ENCODE data around the gene GTF3C5. TPM values are rescaled to one million over a fixed set of nuclear protein-coding genes. Genes with fewer than 3 reads are reported as not detected.

GTF3C5 gene
- total RNA-seq, 1 donor from 2014 or later = 95.2 TPM

DNA sequence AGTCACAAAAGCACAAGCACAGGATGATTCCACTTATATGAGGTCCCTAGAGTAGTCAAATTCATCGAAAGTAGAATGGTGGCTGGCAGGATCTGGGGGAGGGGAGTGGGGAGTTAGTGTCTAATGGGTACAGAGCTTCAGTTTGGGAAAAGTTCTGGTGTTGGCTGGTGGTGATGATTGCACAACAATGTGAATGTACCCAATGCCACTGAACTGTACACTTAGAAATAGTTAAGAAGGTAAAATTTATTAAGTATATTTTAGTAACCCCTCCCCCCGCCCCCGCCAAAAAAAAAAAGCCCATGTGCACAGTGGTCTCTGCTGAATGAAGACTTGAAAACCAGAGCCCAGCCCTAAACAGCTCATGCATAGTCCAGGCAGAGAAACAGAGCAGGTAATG is 24.8 kb upstream of the GTF3C5 start:
- Mint-ChIP-seq H3K4me3 (ENCODE audit: unreplicated experiment) (no peak overlapping the region), H3K27me3 (ENCODE audit: unreplicated experiment) (peaks cover 14% of the 10 kb centered on the region), H3K27ac (ENCODE audit: unreplicated experiment) (no peak overlapping the region), H3K36me3 (ENCODE audit: unreplicated experiment) (no peaks in the 10 kb centered on the region), H3K9me3 (ENCODE audit: unreplicated experiment) (peaks cover 4% of the 10 kb centered on the region), H3K4me1 (ENCODE audit: low read depth, unreplicated experiment) (peaks cover 3% of the 10 kb centered on the region)
- no peak for DNase-seq
- TF ChIP-seq, protein P1, sequence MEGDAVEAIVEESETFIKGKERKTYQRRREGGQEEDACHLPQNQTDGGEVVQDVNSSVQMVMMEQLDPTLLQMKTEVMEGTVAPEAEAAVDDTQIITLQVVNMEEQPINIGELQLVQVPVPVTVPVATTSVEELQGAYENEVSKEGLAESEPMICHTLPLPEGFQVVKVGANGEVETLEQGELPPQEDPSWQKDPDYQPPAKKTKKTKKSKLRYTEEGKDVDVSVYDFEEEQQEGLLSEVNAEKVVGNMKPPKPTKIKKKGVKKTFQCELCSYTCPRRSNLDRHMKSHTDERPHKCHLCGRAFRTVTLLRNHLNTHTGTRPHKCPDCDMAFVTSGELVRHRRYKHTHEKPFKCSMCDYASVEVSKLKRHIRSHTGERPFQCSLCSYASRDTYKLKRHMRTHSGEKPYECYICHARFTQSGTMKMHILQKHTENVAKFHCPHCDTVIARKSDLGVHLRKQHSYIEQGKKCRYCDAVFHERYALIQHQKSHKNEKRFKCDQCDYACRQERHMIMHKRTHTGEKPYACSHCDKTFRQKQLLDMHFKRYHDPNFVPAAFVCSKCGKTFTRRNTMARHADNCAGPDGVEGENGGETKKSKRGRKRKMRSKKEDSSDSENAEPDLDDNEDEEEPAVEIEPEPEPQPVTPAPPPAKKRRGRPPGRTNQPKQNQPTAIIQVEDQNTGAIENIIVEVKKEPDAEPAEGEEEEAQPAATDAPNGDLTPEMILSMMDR (IDR thresholded peaks at IDR 0.05; ENCODE audit: partially characterized antibody, unreplicated experiment) = no peak

DNA sequence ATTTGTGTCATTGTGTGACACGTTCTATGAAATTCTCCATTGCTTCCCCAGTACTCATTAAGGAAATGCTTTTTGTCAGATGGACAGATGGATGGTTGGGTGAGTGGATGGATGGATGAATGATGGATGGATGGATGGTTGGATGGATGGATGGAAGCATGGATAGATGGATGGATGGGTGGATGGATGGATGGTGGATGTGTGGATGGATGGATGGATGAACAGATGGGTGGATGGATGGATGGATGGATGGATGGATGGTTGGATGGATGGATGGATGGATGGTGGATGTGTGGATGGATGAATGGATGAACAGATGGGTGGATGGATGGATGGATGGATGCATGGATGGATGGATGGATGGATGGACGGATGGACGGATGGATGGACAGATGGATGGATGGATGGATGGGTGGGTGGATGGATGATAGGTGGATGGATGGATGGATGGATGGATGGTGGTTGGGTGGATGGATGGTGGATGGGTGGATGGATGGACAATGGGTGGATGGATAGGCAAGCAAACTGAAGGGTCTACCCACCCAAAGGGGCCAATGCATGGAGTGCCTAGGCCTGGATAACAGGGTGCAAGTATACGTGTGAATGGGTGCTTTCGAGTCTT is 24.0 kb upstream of the GTF3C5 start:
- Mint-ChIP-seq H3K4me3 (ENCODE audit: unreplicated experiment) (no peak overlapping the region), H3K27me3 (ENCODE audit: unreplicated experiment) (peaks cover 14% of the 10 kb centered on the region), H3K9me3 (ENCODE audit: unreplicated experiment) (peaks cover 4% of the 10 kb centered on the region), H3K36me3 (ENCODE audit: unreplicated experiment) (no peaks in the 10 kb centered on the region), H3K4me1 (ENCODE audit: low read depth, unreplicated experiment) (peaks cover 3% of the 10 kb centered on the region), H3K27ac (ENCODE audit: unreplicated experiment) (no peak overlapping the region)
- DNase-seq = no peak
- TF ChIP-seq, protein P1 (IDR thresholded peaks at IDR 0.05; ENCODE audit: partially characterized antibody, unreplicated experiment) = no peak

DNA sequence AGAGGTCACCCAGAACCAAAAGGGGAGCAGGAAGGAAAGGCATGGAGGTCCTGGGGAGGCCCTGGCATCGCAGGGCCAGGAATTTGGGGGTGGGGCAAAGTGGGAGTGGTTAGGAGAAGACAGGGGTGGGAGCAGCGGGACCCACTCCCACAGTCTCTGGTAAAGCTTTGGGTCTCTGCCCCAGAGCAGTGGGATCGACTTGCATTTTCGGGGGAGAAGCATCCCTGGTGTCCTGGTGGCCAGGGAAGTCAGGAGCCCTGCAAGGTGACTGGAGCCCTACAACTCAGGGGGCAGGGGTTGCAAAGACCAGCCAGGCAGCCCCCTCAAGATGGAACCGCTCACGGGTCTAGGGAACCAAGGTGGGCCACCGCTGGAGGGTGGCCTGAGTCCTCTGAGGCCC is 22.4 kb upstream of the GTF3C5 start:
- peaks cover 3% of the 10 kb centered on the region for H3K4me1 Mint-ChIP-seq (ENCODE audit: low read depth, unreplicated experiment)
- no peak for DNase-seq
- no peak overlapping the region for H3K4me3 Mint-ChIP-seq (ENCODE audit: unreplicated experiment)
- TF ChIP-seq, protein P1 (IDR thresholded peaks at IDR 0.05; ENCODE audit: partially characterized antibody, unreplicated experiment) = no peak
- H3K27me3 Mint-ChIP-seq (ENCODE audit: unreplicated experiment) = peaks cover 9% of the 10 kb centered on the region
- no peak overlapping the region for H3K27ac Mint-ChIP-seq (ENCODE audit: unreplicated experiment)
- H3K9me3 Mint-ChIP-seq (ENCODE audit: unreplicated experiment) = peaks cover 4% of the 10 kb centered on the region
- no peaks in the 10 kb centered on the region for H3K36me3 Mint-ChIP-seq (ENCODE audit: unreplicated experiment)

DNA sequence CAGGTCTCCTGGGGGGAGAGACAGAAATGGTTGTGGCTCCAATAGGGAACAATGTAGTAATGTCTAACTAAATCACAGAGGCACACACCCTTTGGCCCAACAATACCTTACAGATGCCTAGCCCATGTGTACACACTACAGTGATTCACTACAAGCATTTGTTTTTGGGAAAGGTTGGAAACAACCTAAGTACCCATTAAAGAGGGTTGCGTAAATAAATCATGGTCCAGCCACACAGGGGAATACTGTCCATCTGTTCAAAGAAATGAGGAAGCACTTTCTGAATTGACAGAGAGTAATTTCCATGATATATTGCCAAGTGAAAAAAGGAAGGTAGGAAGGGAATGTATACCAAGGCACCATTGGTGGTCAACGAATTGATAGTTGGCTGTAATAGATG is 22.0 kb upstream of the GTF3C5 start:
- peak overlapping the region; percentile 71 for H3K27ac Mint-ChIP-seq (ENCODE audit: unreplicated experiment)
- H3K36me3 Mint-ChIP-seq (ENCODE audit: unreplicated experiment) = no peaks in the 10 kb centered on the region
- H3K4me3 Mint-ChIP-seq (ENCODE audit: unreplicated experiment) = peak overlapping the region; percentile 47
- H3K9me3 Mint-ChIP-seq (ENCODE audit: unreplicated experiment) = peaks cover 4% of the 10 kb centered on the region
- DNase-seq = no peak
- H3K27me3 Mint-ChIP-seq (ENCODE audit: unreplicated experiment) = peaks cover 9% of the 10 kb centered on the region
- TF ChIP-seq, protein P1 (IDR thresholded peaks at IDR 0.05; ENCODE audit: partially characterized antibody, unreplicated experiment) = no peak
- H3K4me1 Mint-ChIP-seq (ENCODE audit: low read depth, unreplicated experiment) = peaks cover 3% of the 10 kb centered on the region

DNA sequence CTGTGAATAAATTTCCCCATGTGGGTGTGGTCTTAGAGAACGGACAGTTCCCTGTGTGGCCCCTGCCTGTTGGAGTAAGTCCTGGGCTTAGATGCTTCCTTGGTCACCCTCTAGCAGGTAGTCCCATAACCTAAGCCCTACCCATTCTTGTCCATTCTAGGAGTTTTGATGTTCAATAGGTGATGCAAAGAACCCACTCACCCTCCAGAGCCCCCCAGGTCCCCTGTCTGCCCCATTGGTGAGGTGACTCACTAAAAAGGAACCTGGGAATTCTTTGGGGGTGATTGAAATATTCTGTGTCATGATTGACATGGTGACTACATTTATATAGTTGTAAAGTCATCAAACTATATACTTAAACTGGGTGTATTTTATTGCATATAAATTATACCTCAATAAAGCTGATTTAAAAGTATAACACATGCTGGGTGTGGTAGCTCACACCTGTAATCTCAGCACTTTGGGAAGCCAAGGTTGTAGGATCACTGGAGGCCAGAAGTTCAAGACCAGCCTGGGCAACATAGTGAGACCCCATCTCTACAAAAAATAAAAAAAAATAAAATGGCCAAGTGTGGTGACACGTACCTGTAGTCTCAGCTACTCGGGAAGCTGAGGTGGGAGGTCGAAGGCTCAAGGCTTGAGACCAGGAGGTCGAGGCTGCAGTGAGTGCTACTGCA is 20.8 kb upstream of the GTF3C5 start:
- peaks cover 4% of the 10 kb centered on the region for H3K9me3 Mint-ChIP-seq (ENCODE audit: unreplicated experiment)
- peak overlapping the region; percentile 81 for H3K27ac Mint-ChIP-seq (ENCODE audit: unreplicated experiment)
- peaks cover 7% of the 10 kb centered on the region for H3K27me3 Mint-ChIP-seq (ENCODE audit: unreplicated experiment)
- peaks cover 9% of the 10 kb centered on the region for H3K36me3 Mint-ChIP-seq (ENCODE audit: unreplicated experiment)
- no peak overlapping the region for H3K4me3 Mint-ChIP-seq (ENCODE audit: unreplicated experiment)
- no peak for DNase-seq
- TF ChIP-seq, protein P1 (IDR thresholded peaks at IDR 0.05; ENCODE audit: partially characterized antibody, unreplicated experiment) = no peak
- peaks cover 3% of the 10 kb centered on the region for H3K4me1 Mint-ChIP-seq (ENCODE audit: low read depth, unreplicated experiment)

Measured in glutamatergic neuron (in vitro differentiated cells).